ENCODE results near the gene MARCHF6. TPM values are rescaled to one million over a fixed set of nuclear protein-coding genes. Genes with fewer than 3 reads are reported as not detected.

MARCHF6 gene
- total and polyA plus RNA-seq, 9 of the 15 experiments (the other 6 are each of a cell fraction or from before 2014, with no cell fraction given) = 74.1 to 456 (median 116) TPM

- peak; percentile 85; the same call in 1 of the 2 replicates for TF ChIP-seq ZNF212 (CRISPR knock-in tag; IDR thresholded peaks at IDR 0.05)
- peak in 1 of 3 experiments; percentile 57 for TF ChIP-seq YY1 (IDR thresholded peaks at IDR 0.05; ENCODE audit: borderline replicate concordance in 1 of 3, control insufficient read depth in 1 of 3, extremely low read depth in 1 of 3, insufficient read depth in 3 of 3, insufficient read length in 1 of 3, insufficient replicate concordance in 2 of 3, low read depth in 1 of 3, low read length in 2 of 3)
- no peak for TF ChIP-seq TGIF2 (CRISPR knock-in tag; IDR thresholded peaks at IDR 0.05)
- TF ChIP-seq ZNF592 (IDR thresholded peaks at IDR 0.05) = peak; percentile 99
- no peak for TF ChIP-seq HOXB6 (CRISPR knock-in tag; IDR thresholded peaks at IDR 0.05; ENCODE audit: borderline replicate concordance)
- TF ChIP-seq KLF1 (tag; IDR thresholded peaks at IDR 0.05) = no peak
- TF ChIP-seq ZNF395 (CRISPR knock-in tag; IDR thresholded peaks at IDR 0.05) = peak; percentile 50; the same call in 1 of the 2 replicates
- TF ChIP-seq RERE (CRISPR knock-in tag; IDR thresholded peaks at IDR 0.05; ENCODE audit: borderline replicate concordance) = no peak
- no peak for TF ChIP-seq RFX1 (IDR thresholded peaks at IDR 0.05)
- TF ChIP-seq PTRF (tag; IDR thresholded peaks at IDR 0.05) = peak; percentile 73; the same call in 1 of the 2 replicates
- no peak for TF ChIP-seq ZNF512 (tag; IDR thresholded peaks at IDR 0.05)
- no peak for TF ChIP-seq ZNF253 (CRISPR knock-in tag; conservative IDR thresholded peaks at IDR 0.05)
- TF ChIP-seq NR2C1 (IDR thresholded peaks at IDR 0.05) = no peak; the same call in 1 of the 2 replicates
- TF ChIP-seq NR2C1 (tag; IDR thresholded peaks at IDR 0.05) = peak; percentile 85
- no peak for TF ChIP-seq MEF2A (IDR thresholded peaks at IDR 0.05; ENCODE audit: control insufficient read depth, low read depth, low read length)
Measured at GRCh38 chr5:10303699-10304170, 49.8 kb upstream of the MARCHF6 start (continued).
